DND-41 (cell line): ENCODE measurements around the gene FLAD1.

Experiments used
- ATAC-seq: fragments of 200-7000 bp; cut with Tn5 transposase; 3 replicates; pipeline ENCODE4 v1.9.1; 2021; ENCODE audit warnings: low read depth; ENCODE audit not compliant: insufficient read depth
- DNase-seq: peaks from one replicate; pipeline ENCODE4 v3.0.0-alpha.2; 2020
- H2AFZ ChIP-seq: 2 replicates; pipeline ENCODE4 v1.6.0; 2012; ENCODE audit warnings: low read depth, low read length
- H3K27ac ChIP-seq: 2 replicates; pipeline ENCODE4 v1.5.1; 2012; ENCODE audit warnings: low read length, inconsistent platforms
- H3K27me3 ChIP-seq: fragments of 200-600 bp; sonication (generic); 2 replicates; pipeline ENCODE4 v1.6.0; 2012; ENCODE audit warnings: low read length, mild to moderate bottlenecking, inconsistent platforms; ENCODE audit not compliant: insufficient read depth, poor library complexity
- H3K36me3 ChIP-seq: 2 replicates; pipeline ENCODE4 v1.5.1; 2012; ENCODE audit warnings: low read length, inconsistent platforms; ENCODE audit not compliant: insufficient read depth
- H3K4me1 ChIP-seq: 2 replicates; pipeline ENCODE4 v1.5.1; 2012; ENCODE audit warnings: mild to moderate bottlenecking, low read length; ENCODE audit not compliant: insufficient read depth
- H3K4me2 ChIP-seq: 2 replicates; pipeline ENCODE4 v1.6.0; 2012; ENCODE audit warnings: mild to moderate bottlenecking, moderate library complexity, low read length, inconsistent platforms; ENCODE audit not compliant: insufficient read depth
- H3K4me3 ChIP-seq, 2 experiments: fragments of 200-600 bp in 1 of 2; shearing (Covaris generic) in 1 of 2; 2 replicates each; pipeline ENCODE4 v1.5.1; 2012 to 2016; ENCODE audit warnings: inconsistent platforms in 2 of 2, low read length in 2 of 2, mild to moderate bottlenecking in 2 of 2, low read depth in 1 of 2, moderate library complexity in 1 of 2
- H3K79me2 ChIP-seq: 2 replicates; pipeline ENCODE4 v1.6.0; 2012; ENCODE audit warnings: low read length, inconsistent platforms; ENCODE audit not compliant: insufficient read depth
- H3K9ac ChIP-seq: 2 replicates; pipeline ENCODE4 v1.6.0; 2012; ENCODE audit warnings: low read depth, mild to moderate bottlenecking, inconsistent platforms, low read length, moderate library complexity
- H3K9me3 ChIP-seq: 2 replicates; pipeline ENCODE4 v1.5.1; 2012; ENCODE audit warnings: low read length, moderate library complexity, mild to moderate bottlenecking, inconsistent platforms; ENCODE audit not compliant: insufficient read depth, severe bottlenecking
- H4K20me1 ChIP-seq: 2 replicates; pipeline ENCODE4 v1.6.0; 2012; ENCODE audit warnings: low read length; ENCODE audit not compliant: insufficient read depth
- CTCF ChIP-seq: IDR thresholded peaks from 2 replicates; pipeline ENCODE4 v1.5.1; 2012; ENCODE audit warnings: borderline replicate concordance, low read length, moderate library complexity, mild to moderate bottlenecking; ENCODE audit not compliant: poor library complexity, severe bottlenecking; ENCODE audit errors: extremely low read depth
- EZH2 ChIP-seq: IDR thresholded peaks from 3 replicates; pipeline ENCODE4 v1.6.1; 2012; ENCODE audit warnings: borderline replicate concordance, low read depth, mild to moderate bottlenecking, moderate library complexity, low read length, inconsistent platforms; ENCODE audit not compliant: severe bottlenecking

The FLAD1 gene

GRCh38 chr1:154998201-154998780, 15.1 kb downstream of the FLAD1 start:
- Histone ChIP-seq H3K27ac (no peak overlapping the region), H3K36me3 (no peaks in the 10 kb centered on the region), H3K9me3 (no peaks in the 10 kb centered on the region), H3K4me3 (no peak overlapping the region), H3K79me2 (no peaks in the 10 kb centered on the region), H2AFZ (no peak overlapping the region), H3K4me1 (peaks cover 37% of the 10 kb centered on the region), H3K27me3 (peaks cover 52% of the 10 kb centered on the region), H3K4me2 (peak overlapping the region; percentile 51; the same call in 1 of the 2 replicates), H4K20me1 (peaks cover 68% of the 10 kb centered on the region), H3K9ac (no peak overlapping the region)
- peak; percentile 26 for TF ChIP-seq CTCF
- TF ChIP-seq EZH2, result no peak
- ATAC-seq, result no peak
- no peak for DNase-seq

- ATAC-seq (peak; percentile 84), DNase-seq (peak; percentile 92)
- no peaks in the 10 kb centered on the region for H3K36me3 ChIP-seq
- peaks cover 67% of the 10 kb centered on the region for H4K20me1 ChIP-seq
- H2AFZ ChIP-seq, result no peak overlapping the region
- TF ChIP-seq EZH2 (no peak), CTCF (peak; percentile 96)
- H3K4me2 ChIP-seq, result peak overlapping the region; percentile 51
- no peaks in the 10 kb centered on the region for H3K79me2 ChIP-seq
- no peak overlapping the region for H3K9ac ChIP-seq
- peaks cover 37% of the 10 kb centered on the region for H3K4me1 ChIP-seq
- 0 out of 4 replicates have a peak overlapping the region, but pooled peaks of 1 of the 2 experiments have one; percentile 15 for H3K4me3 ChIP-seq
- H3K9me3 ChIP-seq, result no peaks in the 10 kb centered on the region
- peaks cover 55% of the 10 kb centered on the region for H3K27me3 ChIP-seq
- H3K27ac ChIP-seq, result no peak overlapping the region
Measured at GRCh38 chr1:154998818-154999570, 15.8 kb downstream of the FLAD1 start.

GRCh38 chr1:154999571-155000410, 16.6 kb downstream of the FLAD1 start:
- H3K36me3 ChIP-seq, result no peaks in the 10 kb centered on the region
- H3K4me1 ChIP-seq, result peaks cover 37% of the 10 kb centered on the region
- H3K9me3 ChIP-seq, result no peaks in the 10 kb centered on the region
- H3K4me2 ChIP-seq, result 0 out of 2 replicates have a peak overlapping the region, but pooled peaks have one; percentile 11
- ATAC-seq, result no peak
- no peak for DNase-seq
- H2AFZ ChIP-seq, result no peak overlapping the region
- H3K4me3 ChIP-seq, result no peak overlapping the region
- TF ChIP-seq CTCF (no peak), EZH2 (no peak)
- no peaks in the 10 kb centered on the region for H3K79me2 ChIP-seq
- H3K27ac ChIP-seq, result no peak overlapping the region
- H4K20me1 ChIP-seq, result peaks cover 65% of the 10 kb centered on the region
- H3K9ac ChIP-seq, result no peak overlapping the region
- peaks cover 55% of the 10 kb centered on the region for H3K27me3 ChIP-seq
